Neuronal stem cell (in vitro differentiated cells): Measurements from ENCODE around the gene FUCA2.
"Not testable (repeated sequence)": the region's sequence is repeated elsewhere in the genome, so short reads cannot be mapped to it uniquely, and the experiment has no call there.

Experiments
- DNase-seq: peaks from one replicate; pipeline ENCODE4 v3.0.0-alpha.2; 2013; ENCODE audit warnings: low spot score
- H2AFZ ChIP-seq: one replicate; pipeline ENCODE4 v1.6.1; 2013; ENCODE audit warnings: mild to moderate bottlenecking, low read length, inconsistent platforms
- H2AK5ac ChIP-seq: 2 replicates; pipeline ENCODE4 v1.6.1; 2013; ENCODE audit warnings: low read depth, mild to moderate bottlenecking, inconsistent platforms, low read length, moderate library complexity, mixed read lengths
- H2BK120ac ChIP-seq: 2 replicates; pipeline ENCODE4 v1.6.1; 2013; ENCODE audit warnings: low read depth, mild to moderate bottlenecking, inconsistent platforms, low read length, moderate library complexity, mixed read lengths
- H2BK12ac ChIP-seq: one replicate; pipeline ENCODE4 v1.6.1; 2013; ENCODE audit warnings: low read length, inconsistent platforms
- H2BK15ac ChIP-seq: 2 replicates; pipeline ENCODE4 v1.6.1; 2013; ENCODE audit warnings: mild to moderate bottlenecking, low read length, inconsistent platforms, mixed read lengths
- H2BK5ac ChIP-seq: one replicate; pipeline ENCODE4 v1.6.1; 2013; ENCODE audit warnings: inconsistent platforms, mild to moderate bottlenecking, low read length, moderate library complexity
- H3K14ac ChIP-seq: one replicate; pipeline ENCODE4 v1.6.1; 2013; ENCODE audit warnings: low read length, inconsistent platforms
- H3K18ac ChIP-seq: 2 replicates; pipeline ENCODE4 v1.6.1; 2013; ENCODE audit warnings: low read length, inconsistent platforms
- H3K23ac ChIP-seq: 2 replicates; pipeline ENCODE4 v1.6.1; 2013; ENCODE audit warnings: low read depth, mild to moderate bottlenecking, mixed read lengths, low read length, inconsistent platforms; ENCODE audit not compliant: poor library complexity
- H3K27ac ChIP-seq: replicated peaks from 3 replicates; pipeline ENCODE4 v1.5.1; 2013; ENCODE audit warnings: low read length, inconsistent platforms
- H3K27me3 ChIP-seq, 3 experiments: 2 replicates each; pipeline ENCODE4 v1.6.1; 2013; ENCODE audit warnings: low read length in 3 of 3, mild to moderate bottlenecking in 2 of 3, inconsistent platforms in 1 of 3, low read depth in 1 of 3, mixed read lengths in 1 of 3, moderate library complexity in 1 of 3; ENCODE audit not compliant: control insufficient read depth in 3 of 3, insufficient read depth in 3 of 3
- H3K36me3 ChIP-seq, 2 donors: replicated peaks in 1 of 2; 2 replicates each; pipeline ENCODE4 v1.6.1; 2013; ENCODE audit warnings: low read length in 2 of 2; ENCODE audit not compliant: control insufficient read depth in 2 of 2, insufficient read depth in 2 of 2
- H3K4ac ChIP-seq: 2 replicates; pipeline ENCODE4 v1.6.1; 2013; ENCODE audit warnings: inconsistent platforms, mild to moderate bottlenecking, low read length, moderate library complexity
- H3K4me1 ChIP-seq, 2 donors: 1 replicate in 1 of 2; 2 replicates in 1 of 2; pipeline ENCODE4 v1.6.1; 2013; ENCODE audit warnings: low read length in 2 of 2, low read depth in 1 of 2; ENCODE audit not compliant: control insufficient read depth in 2 of 2, insufficient read depth in 1 of 2
- H3K4me2 ChIP-seq: one replicate; pipeline ENCODE4 v1.6.1; 2013; ENCODE audit warnings: mild to moderate bottlenecking, low read length, inconsistent platforms; ENCODE audit not compliant: insufficient read depth, poor library complexity, severe bottlenecking
- H3K4me3 ChIP-seq, 2 donors: 2 replicates each; pipeline ENCODE4 v1.5.1; 2013; ENCODE audit warnings: low read length in 2 of 2, mild to moderate bottlenecking in 2 of 2, inconsistent platforms in 1 of 2, moderate library complexity in 1 of 2
- H3K79me1 ChIP-seq: one replicate; pipeline ENCODE4 v1.6.1; 2013; ENCODE audit warnings: low read depth, mild to moderate bottlenecking, inconsistent platforms, low read length, moderate library complexity
- H3K9ac ChIP-seq: one replicate; pipeline ENCODE4 v1.6.1; 2013; ENCODE audit warnings: mild to moderate bottlenecking, low read depth, low read length, inconsistent platforms; ENCODE audit not compliant: poor library complexity
- H3K9me3 ChIP-seq, 2 donors: replicated peaks in 1 of 2; 2 replicates each; pipeline versions ENCODE3 to v1.6.1; 2013; ENCODE audit warnings: low read length in 2 of 2, mild to moderate bottlenecking in 2 of 2, inconsistent platforms in 1 of 2, low read depth in 1 of 2, mixed read lengths in 1 of 2, moderate library complexity in 1 of 2; ENCODE audit not compliant: control insufficient read depth in 2 of 2, insufficient read depth in 1 of 2
- H4K8ac ChIP-seq: one replicate; pipeline ENCODE4 v1.6.1; 2013; ENCODE audit warnings: low read depth, mild to moderate bottlenecking, inconsistent platforms, low read length, moderate library complexity
- H4K91ac ChIP-seq: one replicate; pipeline ENCODE4 v1.6.1; 2013; ENCODE audit warnings: low read length, low read depth, mild to moderate bottlenecking, inconsistent platforms; ENCODE audit not compliant: poor library complexity
- WGBS, 2 donors: extraction: QIAGEN DNeasy Blood & Tissue Kit; methylation state at CpG; one replicate each; pipeline ENCODE4 v1.1.7; 2013; ENCODE audit warnings: missing lambda C conversion rate in 2 of 2, mixed read lengths in 1 of 2; ENCODE audit not compliant: insufficient read length in 2 of 2, insufficient replicate concordance in 1 of 2; ENCODE audit errors: extremely low coverage in 2 of 2; 5-methylcytosine and 5-hydroxymethylcytosine counted together

FUCA2 gene

DNA sequence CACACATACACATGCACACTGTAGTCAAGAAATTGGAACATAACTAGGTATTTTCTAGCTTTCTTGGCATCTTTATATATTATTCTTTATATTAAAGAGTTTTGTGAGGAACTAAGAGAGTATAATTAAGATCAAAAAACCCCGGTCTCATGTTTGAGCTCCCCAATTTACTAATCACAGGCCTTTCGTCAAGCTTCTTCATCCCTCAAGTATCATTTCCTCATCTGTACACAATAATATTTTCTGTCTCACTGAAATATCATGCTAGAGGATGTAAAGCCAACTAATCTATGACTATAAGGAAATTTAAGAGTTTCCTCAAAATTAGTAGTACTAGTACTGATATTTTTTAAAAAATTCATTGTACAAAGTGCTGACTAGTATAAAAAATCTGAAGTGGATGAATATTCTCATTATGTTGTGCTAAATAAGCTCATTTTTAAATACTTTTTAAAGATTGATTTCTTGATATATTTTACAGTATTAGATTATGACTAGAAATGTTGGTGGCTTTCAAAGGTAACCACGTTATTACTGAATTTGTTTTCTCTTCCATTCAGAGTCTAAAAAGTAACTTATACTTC lies 32.9 kb downstream of the FUCA2 start:
- Histone ChIP-seq H3K9me3 (no peaks in the 10 kb centered on the region), H3K36me3 (peaks cover 0 to 25% of the 10 kb centered on the region in 2 donors), H2BK120ac (no peak overlapping the region), H3K27ac (no peak overlapping the region), H3K4me1 (no peaks in the 10 kb centered on the region), H3K4me3 (no peak overlapping the region), H3K23ac (no peak overlapping the region), H3K4me2 (no peak overlapping the region), H2AFZ (no peak overlapping the region), H4K91ac (no peak overlapping the region), H3K9ac (no peak overlapping the region), H3K79me1 (no peaks in the 10 kb centered on the region), H2BK12ac (no peak overlapping the region), H3K14ac (no peak overlapping the region), H2AK5ac (no peak overlapping the region), H3K18ac (no peak overlapping the region), H3K27me3 (no peaks in the 10 kb centered on the region), H4K8ac (no peak overlapping the region), H3K4ac (no peak overlapping the region), H2BK5ac (no peak overlapping the region), H2BK15ac (no peak overlapping the region)
- DNase-seq, result no peak
- no CpG with 5 or more reads among the region's 3 CpGs for WGBS, 2 donors

DNA sequence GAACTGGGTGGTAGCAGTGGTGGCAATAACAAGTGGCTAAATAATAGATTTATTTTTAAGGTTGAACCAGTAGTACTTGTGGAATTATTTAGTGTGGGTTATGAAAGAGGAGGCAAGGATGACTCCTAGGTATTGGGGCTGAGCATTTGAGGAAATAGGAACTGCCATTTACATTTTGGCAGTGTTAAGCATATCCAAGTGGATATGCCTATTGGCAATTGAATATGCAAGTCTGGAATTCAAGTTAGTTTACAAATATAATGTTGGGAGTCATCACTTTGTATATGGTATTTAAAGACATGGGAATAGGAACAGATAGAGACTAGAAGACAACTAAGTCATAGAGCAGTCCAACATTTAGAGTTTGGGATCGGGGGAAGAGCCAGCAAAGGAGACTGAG lies 35.0 kb downstream of the FUCA2 start:
- H2BK5ac ChIP-seq, result no peak overlapping the region
- H4K91ac ChIP-seq, result no peak overlapping the region
- H3K4me2 ChIP-seq, result no peak overlapping the region
- H2BK15ac ChIP-seq, result no peak overlapping the region
- no peak overlapping the region for H3K14ac ChIP-seq
- H3K9me3 ChIP-seq, result no peaks in the 10 kb centered on the region
- no peak overlapping the region for H3K27ac ChIP-seq
- H3K23ac ChIP-seq, result no peak overlapping the region
- no peak overlapping the region for H2AK5ac ChIP-seq
- no peaks in the 10 kb centered on the region for H3K4me1 ChIP-seq
- H3K4me3 ChIP-seq, result no peak overlapping the region
- no peak for DNase-seq
- H2AFZ ChIP-seq, result no peak overlapping the region
- H2BK120ac ChIP-seq, result no peak overlapping the region
- H2BK12ac ChIP-seq, result no peak overlapping the region
- peaks cover 0 to 45% of the 10 kb centered on the region in 2 donors for H3K36me3 ChIP-seq
- no peaks in the 10 kb centered on the region for H3K79me1 ChIP-seq
- H3K9ac ChIP-seq, result no peak overlapping the region
- H3K27me3 ChIP-seq, result no peaks in the 10 kb centered on the region
- no peak overlapping the region for H3K4ac ChIP-seq
- H4K8ac ChIP-seq, result no peak overlapping the region
- no peak overlapping the region for H3K18ac ChIP-seq
- no CpG with 5 or more reads among the region's 1 CpG for WGBS, 2 donors

DNA sequence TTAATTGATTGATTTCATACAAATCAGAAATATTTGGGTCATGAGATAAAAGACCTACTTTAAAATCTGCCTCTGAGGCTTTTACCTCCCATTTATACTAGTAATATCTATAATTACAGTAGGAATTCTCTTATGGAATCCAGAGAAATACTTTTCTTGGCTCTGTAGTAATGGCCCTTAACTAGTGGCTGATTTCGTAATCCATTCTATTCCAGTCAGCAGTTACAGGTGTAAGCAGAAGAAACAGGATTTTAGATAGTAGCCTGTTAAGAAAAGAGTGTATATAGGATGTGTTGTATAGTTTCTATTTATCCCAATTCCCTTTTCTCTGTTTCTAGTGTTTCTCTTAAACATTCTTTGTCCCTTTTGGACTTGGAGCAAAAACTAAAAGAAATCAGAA lies 39.7 kb downstream of the FUCA2 start:
- H3K79me1 ChIP-seq, result no peaks in the 10 kb centered on the region
- no peaks in the 10 kb centered on the region for H3K27me3 ChIP-seq
- no peak overlapping the region for H3K18ac ChIP-seq
- no peak overlapping the region for H3K23ac ChIP-seq
- no peak overlapping the region for H2BK5ac ChIP-seq
- H3K4me1 ChIP-seq, result no peaks in the 10 kb centered on the region
- no peak overlapping the region for H4K91ac ChIP-seq
- no peak overlapping the region for H3K9ac ChIP-seq
- H3K27ac ChIP-seq, result no peak overlapping the region
- DNase-seq, result no peak
- H2AFZ ChIP-seq, result no peak overlapping the region
- H4K8ac ChIP-seq, result no peak overlapping the region
- no peaks in the 10 kb centered on the region for H3K9me3 ChIP-seq
- peaks cover 2 to 43% of the 10 kb centered on the region in 2 donors for H3K36me3 ChIP-seq
- no peak overlapping the region for H3K4me2 ChIP-seq
- no peak overlapping the region for H3K14ac ChIP-seq
- H3K4me3 ChIP-seq, result no peak overlapping the region
- no CpG with 5 or more reads among the region's 1 CpG for WGBS, 2 donors
- H2BK15ac ChIP-seq, result no peak overlapping the region
- H2BK120ac ChIP-seq, result no peak overlapping the region
- H2AK5ac ChIP-seq, result no peak overlapping the region
- H3K4ac ChIP-seq, result no peak overlapping the region
- no peak overlapping the region for H2BK12ac ChIP-seq

DNA sequence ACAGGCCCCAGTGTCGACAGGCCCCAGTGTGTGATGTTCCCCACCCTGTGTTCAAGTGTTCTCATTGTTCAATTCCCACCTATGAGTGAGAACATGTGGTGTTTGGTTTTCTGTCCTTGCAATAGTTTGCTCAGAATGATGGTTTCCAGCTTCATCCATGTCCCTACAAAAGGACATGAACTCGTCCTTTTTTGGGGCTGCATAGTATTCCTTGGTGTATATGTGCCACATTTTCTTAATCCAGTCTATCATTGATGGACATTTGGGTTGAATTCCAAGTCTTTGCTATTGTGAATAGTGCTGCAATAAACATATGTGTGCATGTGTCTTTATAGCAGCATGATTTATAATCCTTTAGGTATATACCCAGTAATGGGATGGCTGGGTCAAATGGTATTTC lies 42.7 kb downstream of the FUCA2 start:
- H3K27ac ChIP-seq, H2AK5ac ChIP-seq, H3K4me3 ChIP-seq, H3K4me2 ChIP-seq, H2BK15ac ChIP-seq, H2BK5ac ChIP-seq, DNase-seq, H3K14ac ChIP-seq, H3K9me3 ChIP-seq, H4K91ac ChIP-seq, H3K79me1 ChIP-seq, H3K4ac ChIP-seq, H3K9ac ChIP-seq, H3K23ac ChIP-seq, H2BK120ac ChIP-seq, H4K8ac ChIP-seq, H2BK12ac ChIP-seq, H2AFZ ChIP-seq, H3K18ac ChIP-seq, H3K4me1 ChIP-seq, H3K27me3 ChIP-seq: not testable (repeated sequence)
- H3K36me3 ChIP-seq, result peaks cover 2 to 32% of the 10 kb centered on the region in 2 donors
- no CpG with 5 or more reads among the region's 2 CpGs for WGBS, 2 donors
